Endothelial cell of umbilical vein (primary cell): Measurements from ENCODE around the gene DNAJC25. TPM values are rescaled to one million over a fixed set of nuclear protein-coding genes. Genes with fewer than 3 reads are reported as not detected.

ENCODE experiments used
- BruUV-seq: library from RNA; stranded (reverse); fragments of 400-500 nt; replicated peaks from 2 replicates; lab custom pipeline; 2021; lab: Mats Ljungman, UMichigan
- CTCF ChIA-PET: fragments of 300-600, 350-600 bp; sonication (Branson Sonifier 250); formaldehyde crosslinking; loops from one replicate; lab custom pipeline; 2021; ENCODE audit warnings: antibody characterized with exemption, inconsistent platforms; lab: Charles Lee
- POLR2A ChIA-PET: fragments of 300-600, 350-600 bp; sonication (Branson Sonifier 250); formaldehyde crosslinking; loops from one replicate; lab custom pipeline; 2021; ENCODE audit warnings: antibody characterized with exemption, inconsistent platforms; lab: Charles Lee
- DNase-seq: peaks from one replicate; pipeline ENCODE4 v3.0.0-alpha.2; 2011; ENCODE audit warnings: low read depth, low spot score
- FAIRE-seq: peaks from 2 replicates; lab custom pipeline; 2011; peaks lifted over from hg19 to GRCh38; lab: Jason Lieb, UNC
- H2AFZ ChIP-seq: 2 replicates; pipeline ENCODE4 v1.6.0; 2012; ENCODE audit warnings: low read depth, low read length, control low read depth, inconsistent platforms
- H3K27ac ChIP-seq: 2 replicates; pipeline ENCODE4 v1.5.1; 2011; ENCODE audit warnings: low read depth, mild to moderate bottlenecking, control low read depth, low read length, moderate library complexity; ENCODE audit not compliant: insufficient read depth
- H3K27me3 ChIP-seq, 2 experiments: 2 replicates each; pipeline versions ENCODE4 v1.6.0 to v1.6.1; 2011; ENCODE audit warnings: low read length in 2 of 2, mixed read lengths in 1 of 2; ENCODE audit not compliant: control insufficient read depth in 2 of 2, insufficient read depth in 2 of 2
- H3K36me3 ChIP-seq, 2 experiments: 2 replicates in 1 of 2; 3 replicates in 1 of 2; pipeline ENCODE4 v1.5.1; 2011; ENCODE audit warnings: low read length in 2 of 2, mild to moderate bottlenecking in 1 of 2, moderate library complexity in 1 of 2; ENCODE audit not compliant: control insufficient read depth in 2 of 2, insufficient read depth in 2 of 2; ENCODE audit errors: extremely low read depth in 1 of 2
- H3K4me1 ChIP-seq: 3 replicates; pipeline ENCODE4 v1.5.1; 2011; ENCODE audit warnings: mild to moderate bottlenecking, low read length; ENCODE audit not compliant: control insufficient read depth, insufficient read depth; ENCODE audit errors: extremely low read depth
- H3K4me2 ChIP-seq: 2 replicates; pipeline ENCODE4 v1.6.1; 2011; ENCODE audit warnings: low read length, control low read depth, mixed read lengths; ENCODE audit not compliant: insufficient read depth
- H3K4me3 ChIP-seq, 3 experiments: fragments of 200-600 bp in 1 of 3; sonication (generic), shearing (Covaris generic) in 1 of 3; replicated peaks in 1 of 3; 2 replicates each; pipeline ENCODE4 v1.5.1; 2011 to 2016; ENCODE audit warnings: control low read depth in 3 of 3, low read length in 3 of 3, mild to moderate bottlenecking in 2 of 3, inconsistent platforms in 1 of 3, low read depth in 1 of 3, moderate library complexity in 1 of 3; ENCODE audit not compliant: insufficient read depth in 1 of 3
- H3K79me2 ChIP-seq: 2 replicates; pipeline ENCODE4 v1.6.0; 2012; ENCODE audit warnings: low read length, inconsistent platforms; ENCODE audit not compliant: control insufficient read depth, insufficient read depth
- H3K9ac ChIP-seq: replicated peaks from 2 replicates; pipeline ENCODE3; 2011; ENCODE audit warnings: low read length, control low read depth; ENCODE audit not compliant: insufficient read depth; ENCODE audit errors: extremely low read depth
- H3K9me1 ChIP-seq: replicated peaks from 3 replicates; pipeline ENCODE4 v1.6.0; 2011; ENCODE audit warnings: mild to moderate bottlenecking, low read length; ENCODE audit not compliant: control insufficient read depth, insufficient read depth; ENCODE audit errors: extremely low read depth
- H3K9me3 ChIP-seq: replicated peaks from 2 replicates; pipeline ENCODE4 v1.5.1; 2012; ENCODE audit warnings: low read length, inconsistent platforms; ENCODE audit not compliant: control insufficient read depth, insufficient read depth
- H4K20me1 ChIP-seq: replicated peaks from 2 replicates; pipeline ENCODE3; 2011; ENCODE audit warnings: mild to moderate bottlenecking, low read length; ENCODE audit not compliant: control insufficient read depth, insufficient read depth; ENCODE audit errors: extremely low read depth
- CTCF ChIP-seq, 2 donors: IDR thresholded peaks; 1 replicate in 1 of 2; 2 replicates in 1 of 2; pipeline ENCODE4 v1.5.1; 2011; ENCODE audit warnings: low read length in 2 of 2, mild to moderate bottlenecking in 2 of 2, moderate library complexity in 2 of 2, control low read depth in 1 of 2, inconsistent platforms in 1 of 2, low read depth in 1 of 2; ENCODE audit not compliant: insufficient read depth in 1 of 2; ENCODE audit errors: extremely low read depth in 1 of 2
- EZH2 ChIP-seq: IDR thresholded peaks from 2 replicates; pipeline ENCODE4 v1.6.1; 2012; ENCODE audit warnings: borderline replicate concordance, low read depth, mild to moderate bottlenecking, moderate library complexity, low read length, inconsistent platforms; ENCODE audit not compliant: severe bottlenecking
- FOS ChIP-seq: IDR thresholded peaks from 2 replicates; pipeline ENCODE4 v1.6.1; 2011; ENCODE audit warnings: mild to moderate bottlenecking, low read length, moderate library complexity, borderline replicate concordance; ENCODE audit not compliant: insufficient read depth
- GATA2 ChIP-seq: IDR thresholded peaks from 2 replicates; pipeline ENCODE4 v1.7.0; 2011; ENCODE audit warnings: low read depth, mild to moderate bottlenecking, moderate library complexity, mixed read lengths, low read length; ENCODE audit not compliant: insufficient read length, insufficient read depth
- JUN ChIP-seq: IDR thresholded peaks from 2 replicates; pipeline ENCODE4 v1.6.1; 2011; ENCODE audit warnings: borderline replicate concordance, low read depth; ENCODE audit not compliant: insufficient read length, insufficient read depth
- MAX ChIP-seq: IDR thresholded peaks from 2 replicates; pipeline ENCODE4 v1.6.1; 2011; ENCODE audit not compliant: insufficient read depth, insufficient read length
- MYC ChIP-seq: IDR thresholded peaks from one replicate; pipeline ENCODE4 v1.6.1; 2011; ENCODE audit warnings: mild to moderate bottlenecking, low read depth, low read length
- POLR2A ChIP-seq: IDR thresholded peaks from 2 replicates; pipeline ENCODE4 v1.6.1; 2012; ENCODE audit warnings: low read depth, mild to moderate bottlenecking, control low read depth, low read length
- POLR2AphosphoS5 ChIP-seq: IDR thresholded peaks from 2 replicates; pipeline ENCODE4 v1.6.1; 2012; ENCODE audit warnings: low read depth, mild to moderate bottlenecking, control low read depth, low read length, moderate library complexity; ENCODE audit not compliant: insufficient read depth
- dilution Hi-C: fragments of 300-500 bp; cut with MboI; formaldehyde crosslinking; loops from one replicate; pipeline ENCODE4 v1.15.0; 2019; ENCODE audit warnings: low sequenced_read_pairs; ENCODE audit not compliant: extremely low pct_ligation_motif_present
- intact Hi-C: fragments of 100-400 bp; cut with micrococcal nuclease; formaldehyde crosslinking; loops from one replicate; pipeline ENCODE4 v1.10.0; 2022
- polyA plus RNA-seq, 4 experiments: library from polyadenylated mRNA; depleted of rRNA in 3 of 4; stranded (reverse) in 3 of 4; unstranded in 1 of 4; fragments of >200 nt; gene quantifications; 2 replicates each; pipeline versions ENCODE4 v1.2.1 to v1.2.3, GENCODE V29; 2011 to 2012; ENCODE audit warnings: missing spikeins in 1 of 4
- total RNA-seq: library from RNA; stranded (reverse); gene quantifications from 2 replicates; pipeline ENCODE4 v1.2.3, GENCODE V29; 2021

The DNAJC25 gene
- total and polyA plus RNA-seq, 2 donors (not counting 3 experiments of a cell fraction or from before 2014, with no cell fraction given), result 1.7 to 5.5 TPM

GRCh38 chr9:111630182-111630963 lies 761 bp upstream of the DNAJC25 start:
- H3K79me2 ChIP-seq, result peaks cover 40% of the 10 kb centered on the region
- H3K27ac ChIP-seq, result no peak overlapping the region
- no peaks in the 10 kb centered on the region for H3K9me1 ChIP-seq
- DNase-seq (no peak), FAIRE-seq (peak; percentile 44)
- TF ChIP-seq MYC (no peak), EZH2 (no peak), GATA2 (no peak), POLR2AphosphoS5 (no peak), POLR2A (no peak), FOS (no peak), CTCF (IDR thresholded peaks at IDR 0.05; ENCODE audit: extremely low read depth in 1 of 2, insufficient read depth in 1 of 2, low read depth in 1 of 2, low read length in 2 of 2) (no peak), JUN (no peak), MAX (no peak)
- H3K4me3 ChIP-seq, result peak overlapping the region; percentile 48 to 88 (median 76)
- H3K36me3 ChIP-seq, result no peaks in the 10 kb centered on the region
- peak overlapping the region; percentile 22 for H3K9ac ChIP-seq
- no peaks in the 10 kb centered on the region for H3K9me3 ChIP-seq
- peak overlapping the region; percentile 96 for H2AFZ ChIP-seq
- ChIA-PET POLR2A (interaction anchor here (0.5 to 1.5 kb wide), 11 partner anchors 9 to 535 kb away, joined by 3 to 18 read pairs (median 4); partner anchors contain the start of gene PTGR1), CTCF (interaction anchor here (0.6 to 3.0 kb wide), 4 partner anchors 9 to 222 kb away, joined by 3 to 20 read pairs (median 10); partner anchors contain the start of gene PTGR1)
- H3K4me2 ChIP-seq, result peak overlapping the region; percentile 78
- H3K4me1 ChIP-seq, result peaks cover 24% of the 10 kb centered on the region
- H3K27me3 ChIP-seq, result no peaks in the 10 kb centered on the region
- no TSS peak for BruUV-seq
- intact Hi-C loops, result loop anchor here (2.0 to 5.0 kb wide), 2 partner anchors 72 to 146 kb away; partner anchors contain the start of gene ECPAS
- H4K20me1 ChIP-seq, result peaks cover 4% of the 10 kb centered on the region
- dilution Hi-C loops, result no loop called here
